Caco-2 (cell line): ENCODE measurements around the gene STARD10. TPM values are rescaled to one million over a fixed set of nuclear protein-coding genes. Genes with fewer than 3 reads are reported as not detected.
A peak's percentile ranks its signal among the peaks of the same experiment; 100 is the strongest.

Experiments
- BruUV-seq: library from RNA; stranded (reverse); fragments of 400-500 nt; replicated peaks from 2 replicates; lab custom pipeline; 2021; lab: Mats Ljungman, UMichigan
- CTCF ChIA-PET: fragments of 300-600 bp; sonication (Branson Sonifier 250); formaldehyde crosslinking; loops from one replicate; lab custom pipeline; 2022; ENCODE audit warnings: antibody characterized with exemption; lab: Charles Lee
- POLR2A ChIA-PET: fragments of 300-600 bp; sonication (Branson Sonifier 250); formaldehyde crosslinking; loops from one replicate; lab custom pipeline; 2022; ENCODE audit warnings: antibody characterized with exemption; lab: Charles Lee
- DNase-seq, 2 experiments: peaks; one replicate each; pipeline versions ENCODE4 v3.0.0 to v3.0.0-alpha.2; 2020 to 2022
- H3K27me3 ChIP-seq: replicated peaks from 2 replicates; pipeline ENCODE4 v1.6.0; 2011; ENCODE audit warnings: low read length; ENCODE audit not compliant: control insufficient read depth, insufficient read depth
- H3K36me3 ChIP-seq: 2 replicates; pipeline ENCODE4 v1.5.1; 2011; ENCODE audit warnings: low read length; ENCODE audit not compliant: control insufficient read depth, insufficient read depth
- H3K4me1 ChIP-seq: fragments of 250-450 bp; sonication (Bioruptor Pico); 2 replicates; pipeline ENCODE4 v1.5.1; 2020; ENCODE audit warnings: mild to moderate bottlenecking
- H3K4me3 ChIP-seq: 2 replicates; pipeline ENCODE4 v1.5.1; 2011; ENCODE audit warnings: low read depth, mild to moderate bottlenecking, control low read depth, low read length
- H3K9me3 ChIP-seq: fragments of 250-450 bp; sonication (Bioruptor Pico); 2 replicates; pipeline ENCODE4 v1.5.1; 2020; ENCODE audit warnings: mild to moderate bottlenecking, moderate library complexity
- H3K27ac Mint-ChIP-seq: one replicate; pipeline ENCODE4 v1.8.0; 2022; ENCODE audit warnings: mixed read lengths; ENCODE audit not compliant: unreplicated experiment
- H3K27me3 Mint-ChIP-seq: one replicate; pipeline ENCODE4 v1.8.0; 2022; ENCODE audit warnings: mixed read lengths; ENCODE audit not compliant: insufficient read depth, unreplicated experiment
- H3K36me3 Mint-ChIP-seq: one replicate; pipeline ENCODE4 v1.8.0; 2022; ENCODE audit warnings: mild to moderate bottlenecking, mixed read lengths; ENCODE audit not compliant: insufficient read depth, unreplicated experiment
- H3K4me1 Mint-ChIP-seq: one replicate; pipeline ENCODE4 v1.8.0; 2022; ENCODE audit warnings: low read depth, mixed read lengths; ENCODE audit not compliant: unreplicated experiment
- H3K4me3 Mint-ChIP-seq: one replicate; pipeline ENCODE4 v1.8.0; 2022; ENCODE audit warnings: mild to moderate bottlenecking, moderate library complexity, mixed read lengths; ENCODE audit not compliant: unreplicated experiment
- H3K9me3 Mint-ChIP-seq: one replicate; pipeline ENCODE4 v1.8.0; 2022; ENCODE audit warnings: mixed read lengths; ENCODE audit not compliant: unreplicated experiment
- intact Hi-C: fragments of 100-400 bp; cut with micrococcal nuclease; formaldehyde crosslinking; loops from one replicate; pipeline ENCODE4 v1.10.0; 2022; ENCODE audit not compliant: unreplicated experiment
- total RNA-seq: library from RNA; stranded (reverse); gene quantifications from 2 replicates; pipeline ENCODE4 v1.2.3, GENCODE V29; 2022
- TF ChIP-seq, protein P1 (sequence below), 2 experiments: fragments of 200-600 bp in 1 of 2; IDR thresholded peaks; 1 replicate in 1 of 2; 2 replicates in 1 of 2; pipeline versions ENCODE4 v1.5.1 to v1.8.0; 2011 to 2022; ENCODE audit warnings: antibody characterized with exemption in 1 of 2, control low read depth in 1 of 2, inconsistent platforms in 1 of 2, low read depth in 1 of 2, low read length in 1 of 2, mild to moderate bottlenecking in 1 of 2, moderate library complexity in 1 of 2; ENCODE audit not compliant: insufficient read depth in 1 of 2, severe bottlenecking in 1 of 2, unreplicated experiment in 1 of 2

Gene STARD10
- total RNA-seq, 1 experiment from 2014 or later: 492 TPM

DNA sequence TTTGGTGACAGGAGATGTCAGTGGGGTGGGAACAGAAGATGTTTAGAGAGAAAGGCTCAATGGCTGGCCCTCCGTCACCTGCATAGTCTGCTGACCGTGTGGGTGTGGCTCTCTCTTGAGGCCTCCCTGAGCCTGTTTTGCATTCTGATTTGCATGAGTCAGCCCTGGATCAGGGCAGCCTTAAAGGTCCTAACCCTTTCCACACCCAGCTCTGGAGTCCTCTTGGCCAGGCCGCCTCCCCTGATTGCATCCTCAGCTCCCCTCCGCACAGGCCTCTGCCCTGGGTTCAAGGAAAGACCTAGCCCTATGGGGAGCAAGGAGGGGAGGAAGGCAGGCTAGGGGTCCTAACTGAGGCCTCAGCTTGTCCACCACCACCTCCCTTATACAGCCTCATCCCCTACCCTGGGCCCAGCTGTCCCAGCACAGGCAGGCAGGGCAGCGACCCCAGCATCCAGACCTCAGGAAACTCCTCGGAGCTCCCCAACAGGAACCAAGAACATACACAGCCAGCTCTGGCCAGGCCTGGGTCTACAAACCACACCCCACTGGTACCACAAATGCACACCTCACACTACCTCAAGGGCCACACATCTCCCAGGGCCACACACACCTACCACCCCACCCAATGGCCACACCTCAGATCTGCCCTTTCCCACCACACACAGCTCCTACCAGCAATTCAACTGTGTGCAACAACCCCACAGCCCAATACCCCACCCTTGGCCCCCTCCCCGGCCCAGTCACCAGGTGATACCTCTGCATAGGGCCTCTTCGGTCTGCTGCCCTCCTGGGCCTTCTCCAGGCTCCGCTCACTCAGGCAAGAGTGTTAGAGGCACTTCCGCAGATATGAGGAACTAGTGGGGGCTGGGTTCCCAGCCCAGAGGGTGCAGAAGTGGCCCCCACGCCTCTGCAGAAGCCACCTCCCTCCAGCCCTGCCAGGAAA lies 55.4 kb downstream of the STARD10 start:
- peaks cover 34% of the 10 kb centered on the region for H3K4me1 ChIP-seq
- ChIA-PET POLR2A (no interaction called here), CTCF (interaction anchor here (1.3 kb wide), 2 partner anchors 12 to 13 kb away, joined by 3 to 4 read pairs; no protein-coding TSS in a partner anchor)

DNA sequence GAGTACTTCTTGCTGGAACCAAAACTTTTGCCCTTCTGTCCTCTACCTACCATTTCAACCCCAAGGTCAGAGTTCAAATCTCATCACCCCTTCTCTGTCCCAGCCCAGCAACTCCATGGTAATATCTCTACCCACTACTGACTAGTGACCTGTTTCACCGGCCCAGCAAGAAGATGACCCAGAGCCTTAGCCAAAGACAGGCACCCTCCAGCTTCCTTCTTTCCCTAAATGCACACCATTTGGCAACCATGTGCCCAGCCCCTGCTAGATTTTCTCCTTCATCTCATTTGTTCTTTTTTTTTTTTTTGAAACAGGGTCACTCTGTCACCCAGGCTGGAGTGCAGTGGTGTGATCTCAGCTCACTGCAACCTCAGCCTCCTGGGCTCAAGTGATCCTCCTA lies 56.5 kb downstream of the STARD10 start:
- peak overlapping the region; percentile 6 for H3K27ac Mint-ChIP-seq
- ChIA-PET CTCF (interaction anchor here (0.6 to 1.5 kb wide), 4 partner anchors 12 to 57 kb away, joined by 3 to 10 read pairs (median 4); partner anchors contain the start of gene STARD10), POLR2A (no interaction called here)
- no peaks in the 10 kb centered on the region for H3K9me3 Mint-ChIP-seq
- no peak overlapping the region for H3K4me3 Mint-ChIP-seq
- intact Hi-C loops: no loop called here
- no TSS peak for BruUV-seq
- H3K4me1 ChIP-seq: peaks cover 31% of the 10 kb centered on the region
- H3K4me1 Mint-ChIP-seq: peaks cover 35% of the 10 kb centered on the region
- peaks cover 6% of the 10 kb centered on the region for H3K36me3 ChIP-seq
- peaks cover 11% of the 10 kb centered on the region for H3K36me3 Mint-ChIP-seq
- TF ChIP-seq, protein P1, sequence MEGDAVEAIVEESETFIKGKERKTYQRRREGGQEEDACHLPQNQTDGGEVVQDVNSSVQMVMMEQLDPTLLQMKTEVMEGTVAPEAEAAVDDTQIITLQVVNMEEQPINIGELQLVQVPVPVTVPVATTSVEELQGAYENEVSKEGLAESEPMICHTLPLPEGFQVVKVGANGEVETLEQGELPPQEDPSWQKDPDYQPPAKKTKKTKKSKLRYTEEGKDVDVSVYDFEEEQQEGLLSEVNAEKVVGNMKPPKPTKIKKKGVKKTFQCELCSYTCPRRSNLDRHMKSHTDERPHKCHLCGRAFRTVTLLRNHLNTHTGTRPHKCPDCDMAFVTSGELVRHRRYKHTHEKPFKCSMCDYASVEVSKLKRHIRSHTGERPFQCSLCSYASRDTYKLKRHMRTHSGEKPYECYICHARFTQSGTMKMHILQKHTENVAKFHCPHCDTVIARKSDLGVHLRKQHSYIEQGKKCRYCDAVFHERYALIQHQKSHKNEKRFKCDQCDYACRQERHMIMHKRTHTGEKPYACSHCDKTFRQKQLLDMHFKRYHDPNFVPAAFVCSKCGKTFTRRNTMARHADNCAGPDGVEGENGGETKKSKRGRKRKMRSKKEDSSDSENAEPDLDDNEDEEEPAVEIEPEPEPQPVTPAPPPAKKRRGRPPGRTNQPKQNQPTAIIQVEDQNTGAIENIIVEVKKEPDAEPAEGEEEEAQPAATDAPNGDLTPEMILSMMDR (IDR thresholded peaks at IDR 0.05; ENCODE audit: insufficient read depth in 1 of 2, low read depth in 1 of 2, low read length in 1 of 2, severe bottlenecking in 1 of 2, unreplicated experiment in 1 of 2): no peak
- no peak for DNase-seq
- H3K27me3 ChIP-seq: no peaks in the 10 kb centered on the region
- no peak overlapping the region for H3K4me3 ChIP-seq
- H3K27me3 Mint-ChIP-seq: no peaks in the 10 kb centered on the region
- H3K9me3 ChIP-seq: no peaks in the 10 kb centered on the region

More for the DNA sequence above, 55.4 kb downstream of the STARD10 start:
- intact Hi-C loops: no loop called here
- peaks cover 44% of the 10 kb centered on the region for H3K4me1 Mint-ChIP-seq
- H3K27ac Mint-ChIP-seq: peak overlapping the region; percentile 6
- no peaks in the 10 kb centered on the region for H3K9me3 ChIP-seq
- no peak overlapping the region for H3K4me3 ChIP-seq
- TF ChIP-seq, protein P1 (IDR thresholded peaks at IDR 0.05; ENCODE audit: insufficient read depth in 1 of 2, low read depth in 1 of 2, low read length in 1 of 2, severe bottlenecking in 1 of 2, unreplicated experiment in 1 of 2): no peak
- no peaks in the 10 kb centered on the region for H3K27me3 Mint-ChIP-seq
- BruUV-seq: no TSS peak
- no peak for DNase-seq
- H3K4me3 Mint-ChIP-seq: no peak overlapping the region
- H3K36me3 ChIP-seq: 0 out of 2 replicates have a peak, but pooled peaks cover 1% of the 10 kb centered on the region
- H3K36me3 Mint-ChIP-seq: peaks cover 16% of the 10 kb centered on the region
- no peaks in the 10 kb centered on the region for H3K9me3 Mint-ChIP-seq
- H3K27me3 ChIP-seq: no peaks in the 10 kb centered on the region

DNA sequence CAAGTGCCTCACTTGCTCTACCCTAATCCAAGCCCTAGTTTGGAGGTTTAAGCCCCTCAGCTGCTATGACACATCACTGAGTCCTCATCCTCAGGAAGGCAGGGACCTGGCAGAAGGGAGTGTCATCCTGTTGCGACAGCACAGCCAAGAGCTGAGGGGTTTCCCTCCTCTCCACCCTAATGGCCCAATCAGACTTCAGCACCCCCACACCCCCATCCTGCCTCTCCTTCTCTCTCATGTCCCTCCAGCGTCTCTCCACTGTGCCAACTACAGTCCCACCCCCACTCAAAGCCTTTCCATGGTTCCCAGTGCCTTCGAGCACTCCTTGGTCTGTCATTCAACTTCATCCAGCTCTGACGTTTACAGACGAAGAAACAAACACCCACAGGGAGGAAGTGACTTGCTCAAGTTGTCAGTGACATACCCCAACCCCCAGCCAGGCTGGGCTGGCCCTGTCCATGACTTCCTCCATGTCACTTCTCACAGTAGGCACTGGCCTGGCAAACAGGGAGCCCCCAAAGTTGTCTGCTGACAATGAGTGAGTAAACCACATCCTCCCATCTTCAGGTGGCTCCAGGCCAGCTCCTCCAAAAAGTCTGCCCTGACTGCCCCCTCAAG lies 57.3 kb downstream of the STARD10 start:
- Mint-ChIP-seq H3K27ac (peak overlapping the region; percentile 29), H3K4me1 (peaks cover 27% of the 10 kb centered on the region), H3K9me3 (no peaks in the 10 kb centered on the region), H3K36me3 (peaks cover 11% of the 10 kb centered on the region), H3K4me3 (no peak overlapping the region), H3K27me3 (no peaks in the 10 kb centered on the region)
- DNase-seq: no peak
- H3K27me3 ChIP-seq: no peaks in the 10 kb centered on the region
- no peaks in the 10 kb centered on the region for H3K9me3 ChIP-seq
- ChIA-PET CTCF (interaction anchor here (1.5 kb wide), 1 partner anchor 11 kb away, joined by 10 read pairs; no protein-coding TSS in a partner anchor), POLR2A (no interaction called here)
- BruUV-seq: no TSS peak
- peaks cover 23% of the 10 kb centered on the region for H3K4me1 ChIP-seq
- peaks cover 6% of the 10 kb centered on the region for H3K36me3 ChIP-seq
- no peak overlapping the region for H3K4me3 ChIP-seq
- intact Hi-C loops: no loop called here
- TF ChIP-seq, protein P1 (IDR thresholded peaks at IDR 0.05; ENCODE audit: insufficient read depth in 1 of 2, low read depth in 1 of 2, low read length in 1 of 2, severe bottlenecking in 1 of 2, unreplicated experiment in 1 of 2): no peak
